Endothelial cell (in vitro differentiated cells): ENCODE results near the gene AUTS2. TPM values are rescaled to one million over a fixed set of nuclear protein-coding genes. Genes with fewer than 3 reads are reported as not detected.
A peak's percentile ranks its signal among the peaks of the same experiment; 100 is the strongest.

Source experiments
- DNase-seq: peaks from one replicate; pipeline ENCODE4 v3.0.0; 2021; ENCODE audit warnings: low spot score
- H3K27ac Mint-ChIP-seq: one replicate; pipeline ENCODE4 v1.8.0; 2021; ENCODE audit warnings: mixed read lengths, inconsistent platforms; ENCODE audit not compliant: unreplicated experiment
- H3K27me3 Mint-ChIP-seq: one replicate; pipeline ENCODE4 v1.8.0; 2021; ENCODE audit warnings: mild to moderate bottlenecking, moderate library complexity, mixed read lengths, inconsistent platforms; ENCODE audit not compliant: unreplicated experiment
- H3K36me3 Mint-ChIP-seq: one replicate; pipeline ENCODE4 v1.8.0; 2021; ENCODE audit warnings: mild to moderate bottlenecking, low read depth, mixed read lengths, inconsistent platforms; ENCODE audit not compliant: unreplicated experiment
- H3K4me1 Mint-ChIP-seq: one replicate; pipeline ENCODE4 v1.8.0; 2021; ENCODE audit warnings: mild to moderate bottlenecking, mixed read lengths, inconsistent platforms; ENCODE audit not compliant: unreplicated experiment
- H3K4me3 Mint-ChIP-seq: one replicate; pipeline ENCODE4 v1.8.0; 2021; ENCODE audit warnings: mild to moderate bottlenecking, mixed read lengths, inconsistent platforms; ENCODE audit not compliant: unreplicated experiment
- H3K9me3 Mint-ChIP-seq: one replicate; pipeline ENCODE4 v1.8.0; 2021; ENCODE audit warnings: mixed read lengths, inconsistent platforms; ENCODE audit not compliant: unreplicated experiment
- total RNA-seq: library from RNA; stranded (reverse); fragmentation: NEBNext Ultra II Directional; extraction: Animal tissue kit (Norgen Biotek cat#: 25700); gene quantifications from one replicate; pipeline ENCODE4 v1.2.1, GENCODE V29; 2021; ENCODE audit not compliant: unreplicated experiment
- TF ChIP-seq, protein P1 (sequence below): fragments of 200-600 bp; sonication (generic); IDR thresholded peaks from one replicate; pipeline ENCODE4 v1.5.0; 2021; ENCODE audit warnings: antibody characterized with exemption; ENCODE audit not compliant: unreplicated experiment

AUTS2 gene
- total RNA-seq, 1 donor from 2014 or later: 103 TPM

- TF ChIP-seq, protein P1, sequence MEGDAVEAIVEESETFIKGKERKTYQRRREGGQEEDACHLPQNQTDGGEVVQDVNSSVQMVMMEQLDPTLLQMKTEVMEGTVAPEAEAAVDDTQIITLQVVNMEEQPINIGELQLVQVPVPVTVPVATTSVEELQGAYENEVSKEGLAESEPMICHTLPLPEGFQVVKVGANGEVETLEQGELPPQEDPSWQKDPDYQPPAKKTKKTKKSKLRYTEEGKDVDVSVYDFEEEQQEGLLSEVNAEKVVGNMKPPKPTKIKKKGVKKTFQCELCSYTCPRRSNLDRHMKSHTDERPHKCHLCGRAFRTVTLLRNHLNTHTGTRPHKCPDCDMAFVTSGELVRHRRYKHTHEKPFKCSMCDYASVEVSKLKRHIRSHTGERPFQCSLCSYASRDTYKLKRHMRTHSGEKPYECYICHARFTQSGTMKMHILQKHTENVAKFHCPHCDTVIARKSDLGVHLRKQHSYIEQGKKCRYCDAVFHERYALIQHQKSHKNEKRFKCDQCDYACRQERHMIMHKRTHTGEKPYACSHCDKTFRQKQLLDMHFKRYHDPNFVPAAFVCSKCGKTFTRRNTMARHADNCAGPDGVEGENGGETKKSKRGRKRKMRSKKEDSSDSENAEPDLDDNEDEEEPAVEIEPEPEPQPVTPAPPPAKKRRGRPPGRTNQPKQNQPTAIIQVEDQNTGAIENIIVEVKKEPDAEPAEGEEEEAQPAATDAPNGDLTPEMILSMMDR: no peak
- Mint-ChIP-seq H3K27ac (peak overlapping the region; percentile 55), H3K4me1 (peaks cover 11% of the 10 kb centered on the region), H3K4me3 (peak overlapping the region; percentile 12), H3K9me3 (peaks cover 4% of the 10 kb centered on the region), H3K27me3 (peaks cover 2% of the 10 kb centered on the region), H3K36me3 (peaks cover 16% of the 10 kb centered on the region)
- no peak for DNase-seq
Measured at GRCh38 chr7:69910150-69910549, 311.9 kb downstream of the AUTS2 start.

DNA sequence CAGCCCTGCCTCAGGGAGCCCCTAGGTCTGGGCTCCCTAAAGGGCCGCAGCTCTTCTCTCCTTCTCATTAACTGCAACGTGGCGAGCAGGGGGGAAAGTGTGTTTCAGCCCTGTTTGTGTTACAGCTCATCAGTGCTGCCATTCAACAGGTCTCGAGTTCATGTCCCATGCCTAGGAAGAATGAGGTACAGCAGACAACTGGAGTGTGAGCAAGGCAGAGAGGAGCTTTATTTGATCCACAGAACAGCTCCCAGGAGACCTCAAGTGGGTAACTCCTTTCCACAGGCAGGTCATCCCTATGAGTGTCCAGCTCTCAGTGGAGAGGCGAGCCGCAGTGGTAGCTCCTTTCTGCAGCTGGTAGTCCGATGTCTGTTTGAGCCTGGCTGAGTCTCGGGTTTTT is 313.1 kb downstream of the AUTS2 start:
- Mint-ChIP-seq H3K27ac (no peak overlapping the region), H3K4me3 (no peak overlapping the region)
- TF ChIP-seq, protein P1: no peak

DNA sequence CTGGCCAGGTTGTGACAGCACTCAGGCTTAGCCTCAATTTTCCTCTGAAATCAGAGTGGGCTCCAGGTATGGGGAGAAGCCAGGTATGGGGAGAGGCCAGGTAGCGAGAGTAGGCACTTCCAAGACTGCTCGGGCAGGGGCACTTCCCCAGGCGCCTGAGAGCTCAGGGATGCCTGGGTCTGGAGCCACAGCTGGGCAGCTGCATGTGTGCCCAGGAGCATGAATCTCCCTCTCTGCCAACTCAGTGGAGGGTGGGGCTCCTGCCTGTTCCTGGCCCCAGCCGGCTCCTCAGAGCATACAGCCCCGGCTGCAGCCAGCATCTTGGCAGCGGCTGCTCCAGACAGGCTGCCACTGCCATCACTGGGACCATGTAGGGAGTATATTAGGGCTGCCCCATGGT is 313.9 kb downstream of the AUTS2 start:
- no peak overlapping the region for H3K4me3 Mint-ChIP-seq
- H3K9me3 Mint-ChIP-seq: peaks cover 4% of the 10 kb centered on the region

More for the DNA sequence above, 313.1 kb downstream of the AUTS2 start:
- Mint-ChIP-seq H3K27me3 (peaks cover 2% of the 10 kb centered on the region), H3K36me3 (peaks cover 16% of the 10 kb centered on the region), H3K9me3 (peaks cover 4% of the 10 kb centered on the region), H3K4me1 (peaks cover 9% of the 10 kb centered on the region)
- DNase-seq: no peak

GRCh38 chr7:69912846-69913245 is 314.6 kb downstream of the AUTS2 start:
- Mint-ChIP-seq H3K27me3 (peaks cover 2% of the 10 kb centered on the region), H3K4me1 (peaks cover 13% of the 10 kb centered on the region), H3K36me3 (peaks cover 16% of the 10 kb centered on the region), H3K9me3 (peaks cover 4% of the 10 kb centered on the region), H3K4me3 (peak overlapping the region; percentile 24), H3K27ac (no peak overlapping the region)
- TF ChIP-seq, protein P1: no peak
- DNase-seq: no peak

More for the DNA sequence above, 313.9 kb downstream of the AUTS2 start:
- TF ChIP-seq, protein P1: no peak
- no peak for DNase-seq
- Mint-ChIP-seq H3K27me3 (peaks cover 2% of the 10 kb centered on the region), H3K27ac (no peak overlapping the region), H3K4me1 (peaks cover 13% of the 10 kb centered on the region), H3K36me3 (peaks cover 16% of the 10 kb centered on the region)

- Mint-ChIP-seq H3K9me3 (no peaks in the 10 kb centered on the region), H3K4me3 (no peak overlapping the region), H3K27me3 (no peaks in the 10 kb centered on the region), H3K4me1 (peaks cover 6% of the 10 kb centered on the region), H3K27ac (no peak overlapping the region), H3K36me3 (no peaks in the 10 kb centered on the region)
- TF ChIP-seq, protein P1: no peak
- DNase-seq: no peak
Measured at GRCh38 chr7:69919426-69920111, 321.3 kb downstream of the AUTS2 start.
